HG03520 (cell line): Measurements from ENCODE around the gene IGSF3.
"Not testable (repeated sequence)": the region's sequence is repeated elsewhere in the genome, so short reads cannot be mapped to it uniquely, and the experiment has no call there.

Source experiments
- ATAC-seq: cut with Tn5 transposase; IDR thresholded peaks from one replicate; pipeline ENCODE4 v1.9.1; 2021; ENCODE audit warnings: mild to moderate bottlenecking, moderate library complexity; ENCODE audit not compliant: unreplicated experiment

IGSF3 gene

GRCh38 chr1:116580446-116581322 lies 86.8 kb downstream of the IGSF3 start:
- ATAC-seq, result no peak

DNA sequence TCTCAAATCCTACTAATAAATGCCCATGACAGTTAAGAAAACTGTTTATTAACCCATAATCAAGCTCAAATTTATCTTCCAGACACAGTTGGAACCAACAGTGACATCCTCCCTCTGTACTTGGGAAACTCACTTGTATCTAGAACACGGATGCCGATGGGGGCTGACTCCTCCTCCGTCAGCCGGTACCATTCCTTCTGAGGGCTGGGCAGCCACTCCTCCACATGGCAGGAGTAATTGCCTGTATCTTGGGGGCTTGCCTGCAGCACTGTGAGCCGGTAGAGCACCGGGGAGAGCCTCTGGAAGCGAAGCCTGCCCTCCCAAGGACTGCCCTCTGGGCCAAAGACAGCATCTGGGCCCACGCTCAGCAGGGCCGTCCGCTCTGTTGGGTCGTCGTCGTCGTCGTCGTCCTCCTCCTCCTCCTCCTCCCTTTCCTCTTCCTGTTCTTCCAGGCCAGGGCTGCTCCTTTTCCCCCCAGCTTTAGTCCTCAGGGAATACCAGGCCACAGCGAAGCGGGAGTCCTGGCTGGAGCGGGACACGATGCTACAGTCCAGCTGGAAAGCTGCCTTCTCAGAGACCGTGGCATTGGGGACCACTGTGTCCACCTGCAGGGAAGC lies 88.2 kb downstream of the IGSF3 start:
- ATAC-seq, result no peak

DNA sequence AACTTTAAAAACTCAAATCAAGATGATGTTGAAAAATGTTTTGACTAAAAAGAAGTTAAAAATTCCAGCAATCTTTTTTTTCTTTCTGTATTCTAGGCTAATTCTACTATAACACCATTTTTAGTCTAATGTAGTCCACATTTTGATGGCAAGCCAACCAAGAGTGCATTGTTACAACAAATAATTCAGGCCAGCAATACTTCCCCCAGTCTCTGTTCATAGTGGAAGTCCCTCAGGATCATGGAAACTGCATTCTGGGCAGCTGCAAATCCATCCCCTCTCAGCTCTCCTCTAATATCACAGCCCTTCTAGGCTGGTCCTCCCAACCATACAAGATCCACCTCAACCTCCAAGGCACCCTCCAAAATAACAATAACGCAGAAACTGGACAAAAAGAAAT lies 89.0 kb downstream of the IGSF3 start:
- no peak for ATAC-seq

GRCh38 chr1:116577759-116578314 lies 89.7 kb downstream of the IGSF3 start:
- ATAC-seq, result no peak

DNA sequence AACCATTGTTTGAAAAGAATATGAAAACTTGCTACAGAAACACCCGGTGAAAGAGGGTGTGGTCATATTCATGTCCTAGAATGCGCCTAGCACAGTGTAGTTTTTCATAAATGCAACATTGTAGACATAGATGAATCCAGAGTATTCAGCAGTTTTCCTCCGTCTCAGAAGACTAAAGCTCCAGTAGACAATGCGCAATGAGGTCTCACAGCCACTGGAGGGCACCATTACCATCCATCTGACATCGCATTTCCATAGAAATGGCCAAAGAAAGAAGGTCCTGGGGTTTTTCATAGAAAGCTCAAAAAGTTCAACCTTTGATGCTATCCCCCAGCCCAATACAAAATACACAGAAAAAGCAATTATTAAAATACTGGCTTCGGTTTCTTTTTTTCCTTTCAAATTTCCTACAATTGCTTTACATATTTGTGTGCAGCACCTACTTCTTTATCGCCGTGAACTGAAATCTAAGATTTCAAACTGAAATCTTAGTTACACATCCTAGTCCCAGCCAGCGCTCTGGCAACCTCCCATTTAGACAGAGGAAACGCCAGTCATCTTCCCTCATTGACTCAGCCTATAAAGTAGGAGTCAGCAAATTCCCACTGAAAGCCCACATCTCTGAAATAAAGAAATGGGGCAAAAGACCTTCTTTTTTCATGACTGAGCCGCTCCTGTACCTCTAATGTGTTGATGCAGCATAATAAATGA lies 92.8 kb downstream of the IGSF3 start:
- ATAC-seq, result no peak

DNA sequence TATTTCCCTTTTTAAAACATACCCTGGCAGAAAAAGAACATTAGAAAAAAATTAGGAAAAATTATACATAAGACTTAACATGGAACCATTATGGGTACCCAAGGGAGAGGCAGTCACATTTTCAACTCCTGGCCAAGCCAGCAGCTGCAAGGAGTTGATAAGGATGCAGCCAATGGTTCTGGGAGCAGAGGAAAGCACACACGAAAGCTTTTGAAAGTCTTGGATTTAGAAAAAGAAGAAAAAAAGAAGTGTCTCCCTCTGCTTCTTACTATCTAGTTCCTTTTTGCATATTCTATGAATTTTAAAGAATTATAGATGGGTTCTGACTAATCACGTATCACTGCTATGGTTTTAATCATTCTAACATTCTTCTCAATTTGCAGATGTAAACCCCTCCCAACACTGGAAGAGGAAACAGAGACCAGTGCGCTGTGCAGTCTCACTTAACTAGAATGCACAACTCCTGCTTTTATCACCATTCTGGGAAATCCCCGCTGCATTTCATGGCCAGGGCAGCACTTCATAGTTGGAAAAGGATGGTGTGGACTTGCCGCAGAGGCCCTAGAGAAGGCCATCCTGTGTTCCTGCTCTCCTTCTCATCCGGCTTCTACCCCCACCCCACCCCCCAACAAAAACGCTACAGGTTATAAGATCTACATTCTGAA lies 94.0 kb downstream of the IGSF3 start:
- ATAC-seq, result no peak

DNA sequence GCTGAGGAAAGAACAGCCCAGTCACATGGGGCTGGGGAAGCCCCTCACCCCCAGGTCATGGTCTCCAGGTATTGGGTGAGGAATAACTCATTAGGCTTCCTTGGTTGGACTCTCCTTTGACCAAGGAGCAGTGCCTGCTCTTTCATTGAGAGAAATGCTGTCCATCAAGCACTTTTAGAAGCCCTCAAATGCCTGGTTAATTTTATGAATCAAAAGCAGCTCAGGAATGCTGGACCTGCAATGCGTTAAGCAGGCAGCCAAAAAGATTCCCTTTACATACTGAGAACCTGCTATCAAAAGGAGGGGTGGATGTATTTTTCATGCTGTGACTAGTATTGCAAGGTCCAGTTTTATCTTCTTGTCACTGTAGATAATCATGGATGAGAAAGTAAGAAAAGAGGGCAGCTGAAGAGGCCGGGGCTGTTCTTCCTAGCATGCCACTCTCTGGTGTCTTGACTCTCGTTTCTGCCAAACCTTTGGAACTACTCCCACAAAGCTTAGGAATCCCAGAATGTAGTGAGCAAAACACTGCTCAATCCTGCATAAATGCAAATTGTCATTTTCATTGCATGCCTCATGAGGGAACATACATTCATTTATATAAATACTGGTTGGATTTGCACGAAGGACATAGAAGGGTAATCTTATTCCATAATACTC lies 94.6 kb downstream of the IGSF3 start:
- no peak for ATAC-seq

DNA sequence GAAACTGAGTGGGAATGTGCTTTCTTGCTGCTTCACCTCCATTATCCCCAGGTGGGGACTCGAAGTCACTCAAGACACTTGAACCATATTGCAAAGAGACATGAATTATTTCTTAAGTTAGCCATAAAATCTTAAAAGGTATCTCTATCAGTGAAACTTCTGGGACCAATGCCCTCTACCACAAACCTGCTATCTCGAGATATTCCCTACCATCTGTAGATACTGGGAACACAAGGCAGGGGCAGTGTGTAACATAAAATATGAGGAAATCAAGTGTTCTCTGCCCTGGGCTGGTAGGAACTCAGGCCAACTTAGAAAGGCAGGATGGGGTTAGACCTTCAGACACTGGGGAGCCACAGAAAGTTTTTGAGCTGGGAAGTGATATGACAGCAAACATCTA lies 95.4 kb downstream of the IGSF3 start:
- ATAC-seq, result no peak

GRCh38 chr1:116571215-116571919 lies 96.2 kb downstream of the IGSF3 start:
- no peak for ATAC-seq

DNA sequence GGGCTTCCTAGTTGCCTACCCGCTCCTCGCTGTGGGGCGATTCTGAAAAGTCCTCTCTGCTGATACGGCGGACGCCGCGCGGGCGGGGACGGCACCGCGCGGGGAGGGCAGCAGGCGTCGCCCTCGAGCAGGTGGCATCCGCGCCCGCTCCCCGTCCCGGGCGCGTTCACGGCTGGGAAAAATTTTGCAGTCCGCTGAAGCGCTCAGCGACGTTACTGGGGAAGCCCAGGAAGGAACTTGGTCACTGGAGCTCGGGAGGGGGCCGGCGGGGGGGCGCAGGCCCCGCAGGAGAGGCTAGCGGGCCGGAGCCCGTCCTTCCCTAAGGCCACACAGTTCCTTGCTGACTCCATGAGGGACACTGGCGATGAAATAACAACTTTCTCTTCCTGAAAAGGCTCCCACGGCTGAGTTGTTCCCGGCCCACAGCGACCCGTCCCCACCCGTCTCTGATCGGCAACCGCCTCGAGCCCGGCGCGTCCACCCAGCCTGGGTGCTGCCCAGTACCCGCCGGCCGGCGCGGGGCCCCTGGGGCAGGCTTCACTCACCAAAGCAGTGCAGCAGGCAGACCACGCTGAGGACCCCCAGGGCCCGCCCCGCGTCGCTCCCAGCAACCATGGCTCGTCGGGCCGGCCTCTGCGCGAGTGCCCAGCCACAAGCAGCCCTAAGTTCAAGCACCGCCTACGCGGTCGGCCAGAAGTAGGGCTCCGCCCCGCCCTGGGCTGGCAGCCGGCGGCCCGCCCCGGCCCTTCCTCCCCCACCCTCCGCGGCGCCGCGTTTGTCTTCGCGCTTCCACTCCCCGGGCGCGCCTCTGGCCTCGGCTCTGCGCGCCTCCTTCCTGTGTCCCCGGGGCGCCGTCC lies 96.9 kb downstream of the IGSF3 start, which contains the start of gene CD58:
Gene CD58, minus strand, starts transcription at position 669 of the 857 bp plus-strand sequence. Its CDS starts 54 bp downstream, at position 615.
- peak; percentile 60 for ATAC-seq

DNA sequence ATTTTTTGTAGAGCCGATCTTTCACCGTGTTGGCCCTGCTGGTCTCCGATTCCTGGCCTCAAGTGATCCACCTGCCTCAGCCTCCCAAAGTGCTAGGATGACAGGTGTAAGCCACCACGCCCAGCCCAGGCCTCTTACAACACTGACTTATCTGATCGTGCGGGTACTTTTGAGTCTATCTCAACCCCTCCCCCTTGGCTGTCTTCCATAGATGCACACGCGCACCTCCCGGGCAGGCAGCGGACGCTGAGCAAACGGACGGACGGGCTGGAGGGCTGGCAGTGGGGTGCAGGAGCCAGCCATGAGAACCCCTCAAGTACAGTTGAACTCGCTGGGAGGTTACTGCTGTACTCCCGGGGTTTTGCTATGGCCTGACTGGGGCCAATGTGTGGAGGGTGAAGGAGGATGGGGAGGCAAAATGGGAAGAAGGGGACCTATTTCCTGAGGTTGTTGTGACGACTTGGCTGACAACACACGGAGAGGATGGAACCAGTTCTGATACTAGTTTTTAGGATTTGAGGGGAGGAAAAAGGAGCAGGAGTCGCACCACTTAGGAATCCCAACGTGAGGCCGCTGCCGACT lies 97.7 kb downstream of the IGSF3 start:
- peak; percentile 5 for ATAC-seq

GRCh38 chr1:116569381-116569670 lies 98.2 kb downstream of the IGSF3 start:
- no peak for ATAC-seq

GRCh38 chr1:116568662-116569380 lies 98.7 kb downstream of the IGSF3 start:
- ATAC-seq, result no peak

- no peak for ATAC-seq
Measured at GRCh38 chr1:116567790-116568661, 99.5 kb downstream of the IGSF3 start.

DNA sequence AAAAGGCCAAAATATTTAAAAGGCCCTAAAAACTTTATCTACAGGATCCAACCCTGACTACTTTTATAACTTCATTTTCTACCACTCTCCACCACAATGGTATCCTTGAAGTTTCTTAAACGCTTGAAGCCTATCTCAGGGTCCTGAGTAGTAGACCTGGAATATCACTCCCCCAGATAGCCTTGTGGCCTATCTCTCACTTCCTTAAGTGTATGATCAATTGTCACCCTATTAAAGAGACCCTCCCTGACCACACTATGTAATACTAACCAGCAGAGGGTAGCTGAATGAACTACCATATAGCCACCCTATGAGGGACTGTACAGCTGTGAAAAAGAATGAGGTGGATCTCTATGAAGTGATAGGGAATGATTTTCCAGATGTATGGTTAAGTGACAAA lies 102.3 kb downstream of the IGSF3 start:
- ATAC-seq, result no peak

- ATAC-seq, result no peak
Measured at GRCh38 chr1:116564426-116564825, 103.1 kb downstream of the IGSF3 start.

DNA sequence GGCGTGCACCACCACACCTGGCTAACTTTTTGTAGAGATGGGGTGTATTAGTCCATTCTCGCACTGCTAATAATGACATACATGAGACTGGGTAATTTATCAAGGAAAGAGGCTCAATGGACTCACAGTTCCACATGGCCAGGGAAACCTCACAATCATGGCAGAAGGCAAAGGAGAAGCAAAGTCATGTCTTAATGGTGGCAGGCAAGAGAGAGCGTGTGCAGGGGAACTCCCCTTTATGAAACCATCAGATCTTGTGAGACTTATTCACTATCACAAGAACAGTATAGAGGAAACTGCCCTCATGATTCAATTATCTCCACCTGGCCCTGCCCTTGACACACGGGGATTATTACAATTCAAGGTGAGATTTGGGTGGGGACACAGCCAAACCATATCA lies 105.1 kb downstream of the IGSF3 start:
- ATAC-seq, result not testable (repeated sequence)
